Osteoblast (primary cell): ENCODE results near the gene CRYBB1. TPM values are rescaled to one million over a fixed set of nuclear protein-coding genes. Genes with fewer than 3 reads are reported as not detected.

Source experiments
- DNase-seq: peaks from one replicate; pipeline ENCODE4 v3.0.0; 2011; ENCODE audit warnings: low spot score, mixed read lengths; ENCODE audit not compliant: insufficient read length; ENCODE audit errors: missing footprints
- H2AFZ ChIP-seq: 2 replicates; pipeline ENCODE4 v1.6.0; 2011; ENCODE audit warnings: mild to moderate bottlenecking, low read length
- H3K27ac ChIP-seq: 2 replicates; pipeline ENCODE4 v1.5.1; 2011; ENCODE audit warnings: mild to moderate bottlenecking, low read depth, low read length, moderate library complexity
- H3K27me3 ChIP-seq: 2 replicates; pipeline ENCODE4 v1.6.0; 2012; ENCODE audit warnings: mild to moderate bottlenecking, control low read depth, inconsistent platforms, low read length, moderate library complexity; ENCODE audit not compliant: insufficient read depth
- H3K36me3 ChIP-seq: 2 replicates; pipeline ENCODE4 v1.5.1; 2011; ENCODE audit warnings: mild to moderate bottlenecking, low read length, control low read depth, moderate library complexity; ENCODE audit not compliant: insufficient read depth
- H3K4me1 ChIP-seq: 2 replicates; pipeline ENCODE4 v1.5.1; 2011; ENCODE audit warnings: mild to moderate bottlenecking, low read length, control low read depth, moderate library complexity; ENCODE audit not compliant: insufficient read depth
- H3K4me2 ChIP-seq: 2 replicates; pipeline ENCODE4 v1.6.0; 2011; ENCODE audit warnings: mild to moderate bottlenecking, low read length; ENCODE audit not compliant: insufficient read depth
- H3K4me3 ChIP-seq: fragments of 200-600 bp; sonication (generic); 3 replicates; pipeline ENCODE4 v1.5.1; 2012; ENCODE audit warnings: mild to moderate bottlenecking, low read length, inconsistent platforms; ENCODE audit not compliant: insufficient read depth
- H3K79me2 ChIP-seq: 2 replicates; pipeline ENCODE4 v1.6.0; 2012; ENCODE audit warnings: mild to moderate bottlenecking, low read length, control low read depth, inconsistent platforms; ENCODE audit not compliant: insufficient read depth
- H3K9me3 ChIP-seq: 2 replicates; pipeline ENCODE4 v1.5.1; 2011; ENCODE audit warnings: low read depth, low read length, control low read depth
- H4K20me1 ChIP-seq: 2 replicates; pipeline ENCODE4 v1.6.0; 2012; ENCODE audit warnings: mild to moderate bottlenecking, low read length, control low read depth; ENCODE audit not compliant: insufficient read depth
- CTCF ChIP-seq: IDR thresholded peaks from 2 replicates; pipeline ENCODE4 v1.5.1; 2011; ENCODE audit warnings: mild to moderate bottlenecking, low read depth, low read length, moderate library complexity; ENCODE audit errors: extremely low read depth
- total RNA-seq: library from RNA; depleted of rRNA; stranded (reverse); fragments of >200 nt; gene quantifications from 2 replicates; pipeline ENCODE4 v1.2.3, GENCODE V29; 2012

CRYBB1 gene
- total RNA-seq, 1 donor = not detected

- Histone ChIP-seq H3K79me2 (no peaks in the 10 kb centered on the region), H3K27me3 (peaks cover 18% of the 10 kb centered on the region), H3K27ac (no peak overlapping the region), H3K4me1 (no peaks in the 10 kb centered on the region), H3K4me2 (no peak overlapping the region), H3K36me3 (no peaks in the 10 kb centered on the region), H4K20me1 (no peaks in the 10 kb centered on the region), H3K9me3 (no peaks in the 10 kb centered on the region), H2AFZ (no peak overlapping the region), H3K4me3 (no peak overlapping the region)
- TF ChIP-seq CTCF = no peak
- no peak for DNase-seq
Measured at GRCh38 chr22:26623984-26624383, 6.2 kb upstream of the CRYBB1 start.

- TF ChIP-seq CTCF = no peak
Measured at GRCh38 chr22:26621663-26622062, 3.8 kb upstream of the CRYBB1 start, which contains the start of gene CRYBA4. TSS of gene CRYBA4 (plus strand) at chr22:26621963. CDS start at chr22:26622597, 634 bp downstream.

GRCh38 chr22:26620197-26620596 lies 2.4 kb upstream of the CRYBB1 start:
- no peaks in the 10 kb centered on the region for H4K20me1 ChIP-seq

More at GRCh38 chr22:26621663-26622062, 3.8 kb upstream of the CRYBB1 start, which contains the start of gene CRYBA4:
- DNase-seq = no peak
- Histone ChIP-seq H3K4me2 (no peak within 1 kb of the TSS), H3K4me3 (no peak within 1 kb of the TSS), H3K4me1 (no peaks in the 10 kb centered on the region), H3K36me3 (no peaks in the 10 kb centered on the region), H4K20me1 (no peaks in the 10 kb centered on the region), H3K27me3 (peaks cover 13% of the 10 kb centered on the region), H3K9me3 (no peaks in the 10 kb centered on the region), H3K27ac (no peak within 1 kb of the TSS), H3K79me2 (no peaks in the 10 kb centered on the region), H2AFZ (no peak within 1 kb of the TSS)

DNA sequence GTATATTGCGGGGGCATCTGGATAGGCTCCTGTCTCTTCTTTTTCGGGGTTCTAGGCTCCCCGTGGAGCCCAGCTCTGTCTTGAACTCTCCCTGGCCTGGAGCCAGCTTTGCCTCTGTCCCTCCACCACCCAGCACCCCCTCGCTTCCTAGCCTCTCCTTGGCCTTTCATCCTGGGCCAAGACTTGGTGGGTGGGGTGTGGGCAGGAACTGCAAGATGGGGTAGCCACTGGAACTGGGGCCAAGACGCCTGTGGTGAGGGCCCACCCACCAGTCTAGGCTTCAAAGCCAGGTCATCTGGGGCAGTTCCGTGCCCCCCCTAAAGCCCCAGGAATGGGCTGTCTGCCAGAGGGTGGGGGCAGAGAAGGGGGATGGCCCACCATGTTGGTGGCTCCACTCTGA lies 1.7 kb upstream of the CRYBB1 start:
- no peaks in the 10 kb centered on the region for H3K4me1 ChIP-seq
- TF ChIP-seq CTCF = no peak
- no peaks in the 10 kb centered on the region for H4K20me1 ChIP-seq
- no peak overlapping the region for H3K4me2 ChIP-seq
- H2AFZ ChIP-seq = no peak overlapping the region
- no peaks in the 10 kb centered on the region for H3K9me3 ChIP-seq
- no peaks in the 10 kb centered on the region for H3K36me3 ChIP-seq
- peaks cover 4% of the 10 kb centered on the region for H3K27me3 ChIP-seq
- no peak overlapping the region for H3K27ac ChIP-seq
- H3K4me3 ChIP-seq = no peak overlapping the region
- DNase-seq = no peak
- no peaks in the 10 kb centered on the region for H3K79me2 ChIP-seq

More at GRCh38 chr22:26620197-26620596, 2.4 kb upstream of the CRYBB1 start:
- H2AFZ ChIP-seq = no peak overlapping the region
- no peaks in the 10 kb centered on the region for H3K9me3 ChIP-seq
- no peaks in the 10 kb centered on the region for H3K79me2 ChIP-seq
- no peak overlapping the region for H3K27ac ChIP-seq
- no peak for TF ChIP-seq CTCF
- no peaks in the 10 kb centered on the region for H3K4me1 ChIP-seq
- H3K4me3 ChIP-seq = no peak overlapping the region
- no peaks in the 10 kb centered on the region for H3K36me3 ChIP-seq
- H3K4me2 ChIP-seq = no peak overlapping the region
- no peak for DNase-seq
- peaks cover 8% of the 10 kb centered on the region for H3K27me3 ChIP-seq
